OCI-LY7 (cell line): ENCODE data around the gene OPTC. TPM values are rescaled to one million over a fixed set of nuclear protein-coding genes. Genes with fewer than 3 reads are reported as not detected.

Experiments
- BruUV-seq: library from RNA; stranded (reverse); fragments of 400-500 nt; replicated peaks from 2 replicates; lab custom pipeline; 2021; lab: Mats Ljungman, UMichigan
- CTCF ChIA-PET: fragments of 300-600 bp; sonication (Branson Sonifier 250); formaldehyde crosslinking; loops from one replicate; lab custom pipeline; 2022; ENCODE audit warnings: antibody characterized with exemption; ENCODE audit not compliant: unreplicated experiment; lab: Charles Lee
- POLR2A ChIA-PET: fragments of 300-600 bp; sonication (Branson Sonifier 250); formaldehyde crosslinking; loops from one replicate; lab custom pipeline; 2022; ENCODE audit warnings: antibody characterized with exemption; lab: Charles Lee
- DNase-seq: peaks from one replicate; pipeline ENCODE4 v3.0.0-alpha.2; 2015; ENCODE audit warnings: low spot score
- H2AFZ ChIP-seq: fragments of 200-600 bp; sonication (generic), shearing (Covaris generic); 2 replicates; pipeline ENCODE4 v1.6.1; 2014; ENCODE audit warnings: mild to moderate bottlenecking, antibody characterized with exemption, low read length, moderate library complexity
- H3K27ac ChIP-seq: fragments of 200-600 bp; sonication (generic); 2 replicates; pipeline ENCODE4 v1.5.1; 2014; ENCODE audit warnings: mixed run types, low read depth, mild to moderate bottlenecking, moderate library complexity, low read length, inconsistent platforms; ENCODE audit not compliant: poor library complexity, severe bottlenecking
- H3K36me3 ChIP-seq: fragments of 200-600 bp; sonication (generic); 2 replicates; pipeline ENCODE4 v1.6.1; 2014; ENCODE audit warnings: mild to moderate bottlenecking, antibody characterized with exemption, low read length, moderate library complexity, mixed read lengths; ENCODE audit not compliant: insufficient read depth
- H3K4me1 ChIP-seq: fragments of 200-600 bp; sonication (generic); 2 replicates; pipeline ENCODE4 v1.5.1; 2014; ENCODE audit warnings: mild to moderate bottlenecking, low read length; ENCODE audit not compliant: insufficient read depth, poor library complexity, severe bottlenecking
- H3K4me2 ChIP-seq: fragments of 200-600 bp; sonication (generic); 2 replicates; pipeline ENCODE4 v1.6.1; 2014; ENCODE audit warnings: mild to moderate bottlenecking, low read length
- H3K4me3 ChIP-seq: fragments of 200-600 bp; sonication (generic); 2 replicates; pipeline ENCODE4 v1.5.1; 2014; ENCODE audit warnings: mild to moderate bottlenecking, low read depth, low read length; ENCODE audit not compliant: poor library complexity, severe bottlenecking
- H3K79me2 ChIP-seq: fragments of 200-600 bp; sonication (generic); 2 replicates; pipeline ENCODE4 v1.6.1; 2016; ENCODE audit warnings: low read depth, mild to moderate bottlenecking, low read length, moderate library complexity, mixed read lengths; ENCODE audit not compliant: insufficient read depth
- H3K9me2 ChIP-seq: fragments of 200-600 bp; sonication (generic); 2 replicates; pipeline ENCODE4 v1.6.1; 2016; ENCODE audit warnings: mild to moderate bottlenecking, low read length, mixed read lengths; ENCODE audit not compliant: insufficient read depth
- H3K9me3 ChIP-seq: fragments of 200-600 bp; sonication (generic); 2 replicates; pipeline ENCODE4 v1.6.1; 2014; ENCODE audit warnings: mild to moderate bottlenecking, mixed run types, low read length, mixed read lengths
- H4K20me1 ChIP-seq: fragments of 200-600 bp; sonication (generic); 2 replicates; pipeline ENCODE4 v1.6.1; 2014; ENCODE audit warnings: mild to moderate bottlenecking, antibody characterized with exemption, low read length, moderate library complexity, mixed read lengths; ENCODE audit not compliant: insufficient read depth
- EZH2phosphoT487 ChIP-seq: fragments of 200-600 bp; sonication (generic); IDR thresholded peaks from 2 replicates; pipeline ENCODE4 v1.6.1; 2018; ENCODE audit warnings: low read depth, borderline replicate concordance, mild to moderate bottlenecking, mixed run types, antibody characterized with exemption, low read length, moderate library complexity, mixed read lengths
- intact Hi-C: fragments of 100-400 bp; cut with micrococcal nuclease; formaldehyde crosslinking; loops from one replicate; pipeline ENCODE4 v1.10.0; 2022; ENCODE audit not compliant: unreplicated experiment
- total RNA-seq, 2 experiments: library from RNA; depleted of rRNA in 1 of 2; stranded (reverse); fragments of >200 nt in 1 of 2; shearing (Covaris generic) in 1 of 2; gene quantifications; 2 replicates each; pipeline ENCODE4 v1.2.3, GENCODE V29; 2014 to 2022
- TF ChIP-seq, protein P1 (sequence below): fragments of 200-600 bp; sonication (generic); conservative IDR thresholded peaks from 2 replicates; pipeline ENCODE4 v1.5.1; 2014; ENCODE audit warnings: mild to moderate bottlenecking, antibody characterized with exemption, low read length, moderate library complexity, mixed read lengths

The OPTC gene
- total RNA-seq, 2 experiments from 2014 or later = not detected

DNA sequence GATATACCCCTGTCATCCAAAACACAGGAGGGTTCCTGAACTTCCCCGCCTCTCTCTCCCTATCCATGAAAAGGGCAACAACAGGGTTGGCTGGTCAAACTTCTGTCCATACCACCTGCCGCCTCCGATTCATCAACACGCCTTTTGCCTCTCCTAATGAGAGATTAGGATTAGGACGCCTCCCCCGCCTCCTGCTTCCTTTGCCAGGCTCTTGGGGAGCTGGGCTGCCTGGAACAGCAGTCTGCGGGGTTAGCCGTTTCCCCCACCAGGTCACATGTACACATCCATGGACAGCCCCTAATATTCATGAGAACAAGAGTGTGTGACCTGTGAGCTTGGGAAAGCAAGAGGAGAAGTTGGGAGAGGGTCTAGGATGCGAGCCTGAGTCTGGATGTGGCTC is 2.3 kb upstream of the OPTC start:
- H4K20me1 ChIP-seq = no peaks in the 10 kb centered on the region
- H3K4me3 ChIP-seq = no peak overlapping the region
- no peaks in the 10 kb centered on the region for H3K9me2 ChIP-seq
- no TSS peak for BruUV-seq
- no peaks in the 10 kb centered on the region for H3K9me3 ChIP-seq
- POLR2A ChIA-PET = no interaction called here
- intact Hi-C loops = no loop called here
- no peak overlapping the region for H2AFZ ChIP-seq
- no peak for DNase-seq
- H3K4me2 ChIP-seq = no peak overlapping the region
- CTCF ChIA-PET = no interaction called here
- TF ChIP-seq, protein P1, sequence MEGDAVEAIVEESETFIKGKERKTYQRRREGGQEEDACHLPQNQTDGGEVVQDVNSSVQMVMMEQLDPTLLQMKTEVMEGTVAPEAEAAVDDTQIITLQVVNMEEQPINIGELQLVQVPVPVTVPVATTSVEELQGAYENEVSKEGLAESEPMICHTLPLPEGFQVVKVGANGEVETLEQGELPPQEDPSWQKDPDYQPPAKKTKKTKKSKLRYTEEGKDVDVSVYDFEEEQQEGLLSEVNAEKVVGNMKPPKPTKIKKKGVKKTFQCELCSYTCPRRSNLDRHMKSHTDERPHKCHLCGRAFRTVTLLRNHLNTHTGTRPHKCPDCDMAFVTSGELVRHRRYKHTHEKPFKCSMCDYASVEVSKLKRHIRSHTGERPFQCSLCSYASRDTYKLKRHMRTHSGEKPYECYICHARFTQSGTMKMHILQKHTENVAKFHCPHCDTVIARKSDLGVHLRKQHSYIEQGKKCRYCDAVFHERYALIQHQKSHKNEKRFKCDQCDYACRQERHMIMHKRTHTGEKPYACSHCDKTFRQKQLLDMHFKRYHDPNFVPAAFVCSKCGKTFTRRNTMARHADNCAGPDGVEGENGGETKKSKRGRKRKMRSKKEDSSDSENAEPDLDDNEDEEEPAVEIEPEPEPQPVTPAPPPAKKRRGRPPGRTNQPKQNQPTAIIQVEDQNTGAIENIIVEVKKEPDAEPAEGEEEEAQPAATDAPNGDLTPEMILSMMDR = no peak
- TF ChIP-seq EZH2phosphoT487 = no peak
- no peak overlapping the region for H3K27ac ChIP-seq
- H3K36me3 ChIP-seq = no peaks in the 10 kb centered on the region
- peaks cover 11% of the 10 kb centered on the region for H3K4me1 ChIP-seq
- no peaks in the 10 kb centered on the region for H3K79me2 ChIP-seq

DNA sequence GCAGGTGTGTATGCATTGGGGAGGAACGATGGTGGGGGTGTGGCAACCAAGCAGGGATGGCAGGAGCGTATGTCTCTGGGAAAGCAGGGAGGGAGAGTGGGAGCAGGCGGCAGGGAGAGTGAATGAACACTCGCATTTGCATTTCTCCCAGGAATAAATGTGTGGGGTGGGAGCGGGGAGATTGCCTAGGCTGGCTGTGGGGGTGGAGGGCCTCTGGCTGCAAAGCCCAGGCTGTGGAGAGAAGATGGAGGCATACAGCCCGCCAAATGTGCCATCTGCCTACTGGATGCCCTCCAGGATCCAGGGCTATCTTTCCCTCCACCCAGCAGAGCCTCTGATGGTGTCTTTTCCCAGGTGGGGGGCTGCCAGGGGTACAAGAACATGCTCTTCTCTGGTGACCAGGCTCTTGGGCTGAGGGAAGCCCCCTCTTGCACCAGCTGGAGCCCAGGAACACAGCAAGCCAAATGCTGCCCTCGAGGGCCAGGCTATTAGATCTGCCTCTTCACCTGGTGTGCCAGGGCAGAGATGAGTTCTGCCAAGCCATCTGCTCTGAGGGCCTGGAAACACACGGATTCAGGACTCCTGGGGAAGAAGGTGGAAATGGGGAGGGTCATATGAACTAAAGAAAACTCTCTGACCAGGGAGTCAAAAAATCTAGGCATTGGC is 1.7 kb upstream of the OPTC start:
- H4K20me1 ChIP-seq = no peaks in the 10 kb centered on the region
- H3K4me2 ChIP-seq = no peak overlapping the region
- DNase-seq = no peak
- peaks cover 9% of the 10 kb centered on the region for H3K4me1 ChIP-seq
- no peak overlapping the region for H3K4me3 ChIP-seq
- BruUV-seq = no TSS peak
- no peaks in the 10 kb centered on the region for H3K9me3 ChIP-seq
- TF ChIP-seq, protein P1 = no peak
- TF ChIP-seq EZH2phosphoT487 = no peak
- ChIA-PET POLR2A (no interaction called here), CTCF (no interaction called here)
- H2AFZ ChIP-seq = no peak overlapping the region
- intact Hi-C loops = no loop called here
- H3K27ac ChIP-seq = no peak overlapping the region
- no peaks in the 10 kb centered on the region for H3K36me3 ChIP-seq
- H3K9me2 ChIP-seq = no peaks in the 10 kb centered on the region
- H3K79me2 ChIP-seq = no peaks in the 10 kb centered on the region

DNA sequence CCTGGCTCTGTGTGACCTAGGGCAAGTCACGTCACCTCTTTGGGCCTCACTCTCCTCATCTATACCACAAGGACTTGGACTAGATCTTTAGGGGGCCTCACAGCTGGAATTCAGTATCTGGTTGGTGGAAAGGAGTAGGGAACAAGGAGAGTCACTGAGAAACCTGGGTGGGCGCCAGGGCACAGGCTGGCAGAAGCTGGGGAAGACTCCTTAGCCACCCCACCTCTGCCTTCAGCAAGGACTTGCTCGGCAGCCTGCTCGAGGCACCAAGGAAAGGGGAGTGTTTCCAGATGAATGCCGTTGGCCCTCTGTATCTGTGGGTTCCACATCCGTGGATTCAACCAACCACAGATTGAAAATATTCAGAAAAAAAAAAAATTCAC is 1.2 kb upstream of the OPTC start:
- Histone ChIP-seq H3K4me3 (no peak overlapping the region), H2AFZ (no peak overlapping the region), H3K4me1 (peaks cover 5% of the 10 kb centered on the region), H4K20me1 (no peaks in the 10 kb centered on the region), H3K27ac (no peak overlapping the region), H3K36me3 (no peaks in the 10 kb centered on the region), H3K9me3 (no peaks in the 10 kb centered on the region), H3K4me2 (no peak overlapping the region), H3K9me2 (no peaks in the 10 kb centered on the region), H3K79me2 (no peaks in the 10 kb centered on the region)
- ChIA-PET POLR2A (no interaction called here), CTCF (no interaction called here)
- no peak for TF ChIP-seq EZH2phosphoT487
- TF ChIP-seq, protein P1 = no peak
- no TSS peak for BruUV-seq
- DNase-seq = no peak
- intact Hi-C loops = no loop called here
